ENCODE results near the gene SPAG9.

DNA sequence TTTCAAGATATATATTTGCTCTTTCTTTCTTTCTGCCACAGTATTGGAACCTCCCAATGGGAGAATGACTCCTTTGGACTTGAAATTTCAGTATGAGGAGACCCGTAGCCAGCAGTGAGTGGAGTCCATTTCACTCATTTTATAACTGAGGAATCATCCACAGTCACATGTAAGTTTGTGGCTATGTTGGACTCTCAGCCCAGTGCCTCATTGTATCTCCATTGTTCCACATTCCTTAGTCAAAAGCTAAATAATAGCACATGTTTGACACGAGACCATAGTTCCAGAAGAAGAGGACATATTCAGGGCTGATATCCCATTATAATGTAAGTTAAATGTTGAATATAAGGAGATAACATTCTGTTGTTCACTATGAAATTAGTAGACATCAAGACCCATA is 12.7 kb upstream of the SPAG9 start:
- no peak for TF ChIP-seq POLR2AphosphoS5 (IDR thresholded peaks at IDR 0.05; ENCODE audit: low read depth, low read length)
- no peak for TF ChIP-seq POLR2A (IDR thresholded peaks at IDR 0.05; ENCODE audit: low read depth, low read length)

Data from GM12892 (cell line).